ENCODE measurements around the gene ZNF217. TPM values are rescaled to one million over a fixed set of nuclear protein-coding genes. Genes with fewer than 3 reads are reported as not detected.
"Not testable (repeated sequence)": the region's sequence is repeated elsewhere in the genome, so short reads cannot be mapped to it uniquely, and the experiment has no call there.

The ZNF217 gene
- polyA plus RNA-seq, 3 donors, result 10.5 to 41.5 (median 24.4) TPM

- H3K27me3 ChIP-seq (ENCODE audit: control insufficient read depth in 2 of 2, insufficient read depth in 2 of 2, low read length in 2 of 2); H3K9me3 Mint-ChIP-seq; H3K27me3 Mint-ChIP-seq (ENCODE audit: low read depth in 3 of 3); H3K4me3 Mint-ChIP-seq; DNase-seq; intact Hi-C loops (cut with micrococcal nuclease); H3K9ac ChIP-seq (ENCODE audit: insufficient read depth, low read length, poor library complexity, severe bottlenecking); H3K9me3 ChIP-seq (replicated peaks in 1 of 2; ENCODE audit: control insufficient read depth in 1 of 2, insufficient read depth in 1 of 2, low read length in 2 of 2); H3K36me3 ChIP-seq (replicated peaks in 1 of 2; ENCODE audit: control insufficient read depth in 1 of 2, insufficient read depth in 2 of 2, low read length in 2 of 2); H2AFZ ChIP-seq (ENCODE audit: insufficient read depth, low read depth, low read length, poor library complexity, severe bottlenecking): not testable (repeated sequence)
- H3K4me1 ChIP-seq (ENCODE audit: control insufficient read depth in 1 of 2, insufficient read depth in 2 of 2, low read length in 2 of 2), result peaks cover 48 to 78% of the 10 kb centered on the region in 2 donors
- peaks cover 57% of the 10 kb centered on the region for H3K4me1 Mint-ChIP-seq
- WGBS (ENCODE audit: insufficient coverage), result no CpG with 5 or more reads among the region's 1 CpG
- H3K36me3 Mint-ChIP-seq, result peaks cover 18 to 19% of the 10 kb centered on the region in 2 donors
- H3K27ac ChIP-seq (ENCODE audit: low read depth in 1 of 2, low read length in 2 of 2), result peak overlapping the region in 1 of 2 donors; percentile 89
- peak overlapping the region; percentile 44 for H3K4me2 ChIP-seq (replicated peaks; ENCODE audit: extremely low read depth, low read length, poor library complexity, severe bottlenecking)
- peaks cover 41% of the 10 kb centered on the region for H4K20me1 ChIP-seq (ENCODE audit: insufficient read depth, low read length)
- peaks cover 100% of the 10 kb centered on the region for H3K79me2 ChIP-seq (ENCODE audit: insufficient read depth, low read length)
- peak overlapping the region in 1 of 3 experiments; percentile 37 for H3K4me3 ChIP-seq (replicated peaks in 1 of 3; ENCODE audit: low read depth in 2 of 3, low read length in 3 of 3)
- peak overlapping the region in 1 of 7 donors; percentile 89 for H3K27ac Mint-ChIP-seq
Measured at GRCh38 chr20:53587157-53587703, 6.4 kb downstream of the ZNF217 start.

GRCh38 chr20:53586640-53587039, 7.0 kb downstream of the ZNF217 start:
- peaks cover 24 to 25% of the 10 kb centered on the region in 2 donors for H3K36me3 Mint-ChIP-seq
- intact Hi-C loops (cut with micrococcal nuclease), result no loop called here
- peak overlapping the region; percentile 44 for H3K4me2 ChIP-seq (replicated peaks; ENCODE audit: extremely low read depth, low read length, poor library complexity, severe bottlenecking)

GRCh38 chr20:53585910-53586309, 7.7 kb downstream of the ZNF217 start:
- H3K9me3 ChIP-seq (replicated peaks in 1 of 2; ENCODE audit: control insufficient read depth in 1 of 2, insufficient read depth in 1 of 2, low read length in 2 of 2); DNase-seq; H2AFZ ChIP-seq (ENCODE audit: insufficient read depth, low read depth, low read length, poor library complexity, severe bottlenecking); H3K9ac ChIP-seq (ENCODE audit: insufficient read depth, low read length, poor library complexity, severe bottlenecking); H3K9me3 Mint-ChIP-seq; intact Hi-C loops (cut with micrococcal nuclease); H3K27me3 Mint-ChIP-seq (ENCODE audit: low read depth in 3 of 3); H3K27me3 ChIP-seq (ENCODE audit: control insufficient read depth in 2 of 2, insufficient read depth in 2 of 2, low read length in 2 of 2): not testable (repeated sequence)
- H3K27ac Mint-ChIP-seq, result peak overlapping the region; percentile 77 to 94 (median 88)
- H3K36me3 ChIP-seq (replicated peaks in 1 of 2; ENCODE audit: control insufficient read depth in 1 of 2, insufficient read depth in 2 of 2, low read length in 2 of 2), result peaks cover 18 to 19% of the 10 kb centered on the region in 2 donors
- H4K20me1 ChIP-seq (ENCODE audit: insufficient read depth, low read length), result peaks cover 54% of the 10 kb centered on the region
- peak overlapping the region in 1 of 2 donors; percentile 51 for H3K4me3 Mint-ChIP-seq
- H3K4me2 ChIP-seq (replicated peaks; ENCODE audit: extremely low read depth, low read length, poor library complexity, severe bottlenecking), result peak overlapping the region; percentile 31
- peak overlapping the region in 1 of 3 experiments; percentile 37 for H3K4me3 ChIP-seq (replicated peaks in 1 of 3; ENCODE audit: low read depth in 2 of 3, low read length in 3 of 3)
- peaks cover 61 to 91% of the 10 kb centered on the region in 2 donors for H3K4me1 ChIP-seq (ENCODE audit: control insufficient read depth in 1 of 2, insufficient read depth in 2 of 2, low read length in 2 of 2)
- peak overlapping the region; percentile 59 to 89 for H3K27ac ChIP-seq (ENCODE audit: low read depth in 1 of 2, low read length in 2 of 2)
- WGBS (ENCODE audit: insufficient coverage), result 67% methylated on average over 3 of the region's 5 CpGs
- peaks cover 100% of the 10 kb centered on the region for H3K79me2 ChIP-seq (ENCODE audit: insufficient read depth, low read length)
- peaks cover 69% of the 10 kb centered on the region for H3K4me1 Mint-ChIP-seq
- peaks cover 31 to 32% of the 10 kb centered on the region in 2 donors for H3K36me3 Mint-ChIP-seq

More at GRCh38 chr20:53586640-53587039, 7.0 kb downstream of the ZNF217 start:
- H3K9me3 Mint-ChIP-seq, result no peaks in the 10 kb centered on the region
- H3K4me3 Mint-ChIP-seq, result peak overlapping the region in 1 of 2 donors; percentile 51
- H3K27me3 Mint-ChIP-seq (ENCODE audit: low read depth in 3 of 3), result no peaks in the 10 kb centered on the region
- Histone ChIP-seq H3K27ac (ENCODE audit: low read depth in 1 of 2, low read length in 2 of 2) (peak overlapping the region in 1 of 2 donors; percentile 89), H3K27me3 (ENCODE audit: control insufficient read depth in 2 of 2, insufficient read depth in 2 of 2, low read length in 2 of 2) (no peaks in the 10 kb centered on the region), H3K4me1 (ENCODE audit: control insufficient read depth in 1 of 2, insufficient read depth in 2 of 2, low read length in 2 of 2) (peaks cover 54 to 84% of the 10 kb centered on the region in 2 donors), H2AFZ (ENCODE audit: insufficient read depth, low read depth, low read length, poor library complexity, severe bottlenecking) (no peak overlapping the region), H3K36me3 (replicated peaks in 1 of 2; ENCODE audit: control insufficient read depth in 1 of 2, insufficient read depth in 2 of 2, low read length in 2 of 2) (peaks cover 11 to 12% of the 10 kb centered on the region in 2 donors), H3K4me3 (replicated peaks in 1 of 3; ENCODE audit: low read depth in 2 of 3, low read length in 3 of 3) (peak overlapping the region in 1 of 3 experiments; percentile 37), H3K9me3 (replicated peaks in 1 of 2; ENCODE audit: control insufficient read depth in 1 of 2, insufficient read depth in 1 of 2, low read length in 2 of 2) (no peaks in the 10 kb centered on the region), H3K79me2 (ENCODE audit: insufficient read depth, low read length) (peaks cover 100% of the 10 kb centered on the region), H4K20me1 (ENCODE audit: insufficient read depth, low read length) (peaks cover 47% of the 10 kb centered on the region), H3K9ac (ENCODE audit: insufficient read depth, low read length, poor library complexity, severe bottlenecking) (no peak overlapping the region)
- no peak for TF ChIP-seq CTCF (IDR thresholded peaks at IDR 0.05)
- WGBS (ENCODE audit: insufficient coverage), result no CpG with 5 or more reads among the region's 6 CpGs
- peaks cover 63% of the 10 kb centered on the region for H3K4me1 Mint-ChIP-seq
- no peak for DNase-seq
- peak overlapping the region; percentile 55 to 91 (median 83) for H3K27ac Mint-ChIP-seq

Measured in CD14-positive monocyte (primary cell).